Muscle of arm (tissue), 12 donors: ENCODE measurements around the gene KRT77. TPM values are rescaled to one million over a fixed set of nuclear protein-coding genes. Genes with fewer than 3 reads are reported as not detected.

Experiments used
- DNase-seq: peaks from one replicate; pipeline ENCODE4 v3.0.0-alpha.2; 2013
- polyA plus RNA-seq, 12 donors: library from polyadenylated mRNA; unstranded; fragments of 120-200 nt; gene quantifications; one replicate each; pipeline ENCODE4 v1.2.1, GENCODE V29; 2013; ENCODE audit not compliant: insufficient read length in 12 of 12

The KRT77 gene
- polyA plus RNA-seq, 12 donors: 0.04 to 4.6 (median 0.60) TPM; not detected in 7

DNA sequence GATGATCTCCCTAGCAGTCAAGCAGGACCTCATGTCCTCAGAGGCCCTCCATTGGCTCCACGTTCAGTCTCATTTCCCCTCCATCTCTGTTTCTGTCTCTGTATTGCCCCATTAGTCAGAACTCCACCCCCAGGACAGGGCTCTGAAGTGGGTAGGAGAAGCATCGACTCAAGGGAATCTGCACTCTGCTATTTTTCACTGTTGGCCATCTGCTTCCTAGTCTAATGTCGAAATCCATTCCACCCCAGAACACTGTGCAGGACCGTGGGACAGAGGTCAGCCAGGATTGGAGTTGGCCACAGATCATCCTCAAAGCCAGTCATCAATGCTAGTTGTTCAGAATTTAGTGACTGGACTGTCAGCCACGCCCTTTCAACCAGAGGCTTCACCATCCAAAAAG is 10.1 kb downstream of the KRT77 start:
- DNase-seq: no peak

DNA sequence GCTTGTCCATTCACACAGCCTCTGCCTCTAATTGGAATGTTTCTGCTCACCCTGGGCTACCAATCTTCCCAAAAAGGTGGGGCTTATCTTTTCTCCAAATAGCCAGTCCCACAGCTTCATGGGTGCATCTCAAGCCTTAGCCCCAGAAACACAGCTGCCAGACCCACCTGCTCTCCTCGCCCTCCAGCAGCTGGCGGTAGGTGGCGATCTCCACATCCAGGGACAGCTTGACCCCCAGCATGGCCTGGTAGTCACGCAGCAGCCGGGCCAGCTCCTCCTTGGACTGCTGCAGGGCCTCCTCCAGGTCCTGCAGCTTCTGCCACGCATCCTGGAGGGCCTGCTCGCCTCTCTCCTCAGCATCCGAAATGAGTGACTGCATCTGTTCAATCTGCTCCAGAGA is 11.1 kb downstream of the KRT77 start:
- DNase-seq: no peak

DNA sequence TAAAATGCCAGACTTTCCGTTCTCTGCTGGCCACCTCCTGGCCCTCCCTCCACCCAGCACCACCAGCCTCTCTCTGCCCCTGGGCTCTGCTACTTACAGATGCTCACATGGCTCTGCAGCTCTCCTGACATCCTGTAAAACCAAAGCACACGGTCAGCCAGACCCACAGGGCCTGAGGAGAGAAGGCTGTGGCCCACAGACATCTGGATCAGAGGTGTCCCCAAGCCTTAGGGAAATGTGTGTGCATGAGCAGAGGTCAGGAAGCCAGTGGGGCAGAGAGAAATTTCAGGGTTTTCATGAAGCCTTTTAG is 11.5 kb downstream of the KRT77 start:
- no peak for DNase-seq

- no peak for DNase-seq
Observed at GRCh38 chr12:52691076-52691840, 12.1 kb downstream of the KRT77 start.

GRCh38 chr12:52690351-52691075 is 12.8 kb downstream of the KRT77 start:
- no peak for DNase-seq

- no peak for DNase-seq
Observed at GRCh38 chr12:52689936-52690335, 13.4 kb downstream of the KRT77 start.

GRCh38 chr12:52689239-52689638 is 14.1 kb downstream of the KRT77 start:
- no peak for DNase-seq

DNA sequence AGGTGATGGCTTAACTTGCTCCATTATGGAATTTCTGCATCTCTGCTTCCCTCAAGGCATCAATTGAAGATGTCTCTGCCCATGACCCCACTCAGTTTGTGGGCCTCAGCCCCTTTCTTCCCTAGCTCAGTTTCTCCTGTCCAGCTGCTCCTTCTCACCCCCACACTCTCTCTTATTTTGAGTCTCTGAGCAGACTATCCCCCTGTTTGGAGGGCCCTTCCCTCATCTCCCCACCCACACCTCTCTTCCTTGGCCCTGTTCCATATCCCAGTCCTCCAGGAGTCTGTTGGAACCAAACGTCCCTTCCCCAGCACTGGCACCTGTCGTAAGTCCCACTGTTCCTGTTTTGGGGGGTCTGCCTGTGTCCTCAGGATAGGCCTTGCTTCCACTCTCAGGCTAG is 14.8 kb downstream of the KRT77 start:
- DNase-seq: no peak

DNA sequence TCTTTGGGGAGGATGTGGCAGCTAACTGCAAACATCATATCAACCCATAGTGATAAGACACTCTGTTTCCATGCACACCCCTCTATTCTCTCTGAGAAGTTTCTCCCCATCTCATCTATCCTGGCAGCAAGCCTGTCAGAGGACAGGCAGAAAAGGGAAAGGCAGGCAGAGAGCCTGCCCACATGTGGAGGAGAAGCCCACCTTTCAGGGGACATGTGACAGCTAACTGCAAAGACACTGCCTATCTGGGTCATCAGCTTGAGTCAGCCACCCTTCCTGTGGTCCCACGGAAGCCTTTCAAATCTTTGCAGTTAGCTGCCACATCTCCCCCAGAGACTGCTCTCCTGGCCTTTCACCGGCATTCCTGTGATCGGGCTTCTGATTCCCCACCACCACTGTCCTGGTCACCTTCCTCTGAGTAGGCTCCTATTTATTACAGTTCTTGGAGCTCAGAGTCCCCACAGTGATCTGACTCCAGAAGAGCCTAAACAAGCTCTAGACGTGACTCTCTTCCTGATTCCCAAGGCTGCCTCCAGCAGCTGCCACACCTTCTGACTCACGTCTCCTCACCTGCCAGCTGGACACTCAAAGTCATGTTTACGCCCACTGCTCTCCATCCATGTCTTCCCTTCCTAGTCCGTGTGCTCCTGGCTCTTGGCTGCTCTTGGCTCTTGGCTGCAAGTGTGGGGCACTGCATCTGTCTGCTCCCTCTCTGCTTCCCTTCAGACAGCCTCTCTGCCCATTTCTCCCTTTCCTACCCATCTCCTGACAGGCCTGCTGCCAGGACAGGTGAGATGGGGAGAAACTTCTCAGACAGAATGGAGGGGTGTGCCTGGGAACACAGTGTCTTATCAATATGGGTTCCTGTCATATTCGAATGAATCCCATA is 15.6 kb downstream of the KRT77 start:
- DNase-seq: no peak

GRCh38 chr12:52686756-52687487 is 16.4 kb downstream of the KRT77 start:
- no peak for DNase-seq

GRCh38 chr12:52686063-52686462 is 17.3 kb downstream of the KRT77 start:
- no peak for DNase-seq

DNA sequence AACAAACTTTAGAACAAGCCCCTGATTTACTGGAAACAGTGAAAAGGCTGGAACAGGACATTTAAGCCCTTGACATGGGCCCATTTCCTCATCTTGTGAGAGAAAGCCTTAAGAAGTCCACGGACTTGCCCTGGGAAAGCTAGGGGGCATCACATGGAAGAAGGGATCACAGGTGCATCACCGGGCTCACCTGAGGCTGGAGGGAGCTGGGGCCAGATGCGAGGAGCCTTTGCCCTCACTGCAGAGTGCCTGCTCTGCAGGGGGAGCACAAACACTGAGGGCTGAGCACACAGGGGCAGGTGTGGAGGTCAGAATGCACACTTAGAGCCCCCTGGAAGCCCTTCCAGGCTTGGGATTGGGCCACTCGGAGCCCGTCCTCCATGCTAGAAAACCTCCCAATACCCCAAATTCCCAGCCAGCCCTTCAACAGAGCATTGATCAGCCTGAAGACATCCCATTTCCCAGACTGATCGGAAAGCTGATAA is 17.9 kb downstream of the KRT77 start:
- DNase-seq: no peak

- DNase-seq: no peak
Observed at GRCh38 chr12:52684431-52684830, 18.9 kb downstream of the KRT77 start.

DNA sequence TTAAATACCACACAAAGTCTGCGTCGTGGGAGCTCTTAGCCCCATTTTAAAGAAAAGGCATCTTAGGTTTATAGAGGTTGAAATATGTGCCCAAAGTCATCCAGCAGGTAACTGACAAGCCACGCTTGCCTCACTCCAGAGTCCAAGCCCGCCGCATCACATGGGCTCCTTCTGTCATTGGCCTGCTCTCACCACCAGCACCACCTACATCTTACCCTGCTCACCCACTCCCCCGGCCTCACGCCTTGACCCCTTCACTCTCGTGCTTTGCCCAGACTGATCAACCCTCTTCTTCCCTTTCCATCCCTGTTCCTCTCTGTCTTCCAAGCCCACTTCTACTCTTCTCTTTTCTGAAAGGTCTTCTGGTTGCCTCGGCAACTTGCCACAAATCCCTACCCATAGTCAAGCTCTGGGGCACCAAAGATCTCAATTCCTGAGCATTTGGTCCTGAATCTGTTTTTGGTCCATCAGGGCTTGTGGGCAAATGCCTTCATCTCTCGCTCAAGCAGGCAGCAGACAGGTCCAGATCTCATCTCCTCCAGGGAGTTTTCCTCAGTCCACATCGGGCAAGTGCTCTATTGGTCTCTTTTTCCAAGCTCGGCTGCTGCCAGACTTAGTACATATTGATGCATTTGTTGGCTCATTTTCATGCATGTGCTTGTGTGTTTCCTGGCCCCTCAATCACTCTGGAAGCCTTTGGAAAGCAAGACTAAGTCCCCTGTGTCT is 19.6 kb downstream of the KRT77 start:
- no peak for DNase-seq

GRCh38 chr12:52682938-52683574 is 20.3 kb downstream of the KRT77 start:
- DNase-seq: peak; percentile 13

- no peak for DNase-seq
Observed at GRCh38 chr12:52682381-52682660, 21.0 kb downstream of the KRT77 start.

DNA sequence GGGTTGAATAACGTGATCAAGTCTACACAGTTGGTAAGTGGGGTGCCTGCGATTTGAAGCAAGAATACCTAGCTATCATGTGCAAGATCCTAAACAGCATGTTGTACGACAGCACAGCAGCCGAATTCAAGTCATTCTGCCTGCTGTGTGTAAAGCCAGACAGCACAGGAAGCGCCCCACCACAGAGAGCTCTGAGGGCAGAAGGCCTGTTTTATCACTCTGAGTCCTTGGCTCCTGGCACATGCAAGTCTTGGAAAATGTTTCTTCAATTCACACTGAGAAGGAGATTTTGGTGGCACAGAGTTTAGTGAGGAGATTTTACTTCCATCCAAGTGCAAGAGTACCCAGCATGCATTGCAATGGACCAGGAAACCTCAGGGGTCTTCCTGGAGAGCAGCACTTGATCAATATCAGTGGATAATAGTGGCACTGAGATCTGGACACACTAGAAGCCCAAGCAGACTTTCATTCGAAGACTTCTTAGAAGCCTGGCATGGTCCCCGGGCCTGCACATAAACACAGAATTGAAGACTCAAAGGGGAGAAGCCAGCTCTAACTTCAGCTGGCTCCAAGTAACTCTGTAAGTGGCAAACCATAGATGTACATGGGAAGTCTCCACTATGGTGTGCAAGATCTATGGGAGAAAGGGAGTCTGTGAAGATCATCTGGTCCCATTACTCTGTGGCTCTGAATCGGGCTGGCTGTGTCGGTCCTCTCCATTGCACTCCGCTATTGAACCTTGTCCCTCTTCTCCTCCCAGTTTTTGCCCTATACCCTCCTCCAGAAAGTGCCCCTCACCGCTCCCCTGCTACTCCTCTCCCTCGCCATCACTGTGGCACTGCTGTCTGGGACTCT is 21.6 kb downstream of the KRT77 start:
- no peak for DNase-seq

- DNase-seq: no peak
Observed at GRCh38 chr12:52680363-52680762, 23.0 kb downstream of the KRT77 start, which contains the start of gene KRT1. TSS of gene KRT1 (minus strand) at chr12:52680407. CDS start at chr12:52680348, 59 bp downstream.

- DNase-seq: no peak
Observed at GRCh38 chr12:52679875-52680274, 23.4 kb downstream of the KRT77 start.

- DNase-seq: no peak
Observed at GRCh38 chr12:52677671-52678070, 25.7 kb downstream of the KRT77 start.
